Stimulated activated CD4-positive, alpha-beta T cell treated with anti-CD3 and anti-CD28 coated beads, Interleukin-15, amount 100 ng/mL, for 24 hours (primary cell): ENCODE measurements around the gene MTUS2.
"Not testable (repeated sequence)": the region's sequence is repeated elsewhere in the genome, so short reads cannot be mapped to it uniquely, and the experiment has no call there.

Experiments
- DNase-seq: peaks from one replicate; pipeline ENCODE4 v3.0.0-alpha.2; 2020

Gene MTUS2

GRCh38 chr13:29174093-29174492 is 354.0 kb downstream of the MTUS2 start:
- no peak for DNase-seq

- no peak for DNase-seq
These were observed 355.2 kb downstream of the MTUS2 start for GRCh38 chr13:29175250-29175873.

GRCh38 chr13:29180055-29180454 is 359.9 kb downstream of the MTUS2 start:
- no peak for DNase-seq

GRCh38 chr13:29182216-29182615 is 362.1 kb downstream of the MTUS2 start:
- no peak for DNase-seq

GRCh38 chr13:29185926-29186325 is 365.8 kb downstream of the MTUS2 start:
- DNase-seq = no peak

GRCh38 chr13:29187584-29187983 is 367.4 kb downstream of the MTUS2 start:
- DNase-seq = no peak

GRCh38 chr13:29190298-29190697 is 370.2 kb downstream of the MTUS2 start:
- DNase-seq = no peak

- no peak for DNase-seq
These were observed 372.9 kb downstream of the MTUS2 start for GRCh38 chr13:29193083-29193482.

- no peak for DNase-seq
These were observed 375.3 kb downstream of the MTUS2 start for GRCh38 chr13:29195456-29195855.

- no peak for DNase-seq
These were observed 376.4 kb downstream of the MTUS2 start for GRCh38 chr13:29196409-29197074.

- DNase-seq = not testable (repeated sequence)
These were observed 382.6 kb downstream of the MTUS2 start for GRCh38 chr13:29202753-29203152.

GRCh38 chr13:29204651-29205050 is 384.5 kb downstream of the MTUS2 start:
- no peak for DNase-seq

- DNase-seq = no peak
These were observed 390.5 kb downstream of the MTUS2 start for GRCh38 chr13:29210676-29211075.

GRCh38 chr13:29211162-29211561 is 391.0 kb downstream of the MTUS2 start:
- DNase-seq = not testable (repeated sequence)

GRCh38 chr13:29222458-29222857 is 402.3 kb downstream of the MTUS2 start:
- DNase-seq = no peak

GRCh38 chr13:29224206-29224605 is 404.1 kb downstream of the MTUS2 start:
- no peak for DNase-seq

- DNase-seq = no peak
These were observed 407.4 kb downstream of the MTUS2 start for GRCh38 chr13:29227576-29227975.

GRCh38 chr13:29230299-29230845 is 410.2 kb downstream of the MTUS2 start:
- DNase-seq = no peak

GRCh38 chr13:29239653-29240525 is 419.8 kb downstream of the MTUS2 start:
- no peak for DNase-seq

- no peak for DNase-seq
These were observed 434.7 kb downstream of the MTUS2 start for GRCh38 chr13:29254626-29255370.

- no peak for DNase-seq
These were observed 435.4 kb downstream of the MTUS2 start for GRCh38 chr13:29255567-29255966.

- no peak for DNase-seq
These were observed 440.5 kb downstream of the MTUS2 start for GRCh38 chr13:29260684-29261083.

GRCh38 chr13:29266261-29266660 is 446.1 kb downstream of the MTUS2 start:
- no peak for DNase-seq
